HFF-Myc (cell line): ENCODE measurements around the gene GLI3.

Experiments used
- DNase-seq: peaks from one replicate; pipeline ENCODE4 v3.0.0-alpha.2; 2011; ENCODE audit warnings: low read depth; ENCODE audit errors: extremely low read depth
- H3K4me3 ChIP-seq: replicated peaks from 2 replicates; pipeline ENCODE4 v1.5.1; 2011; ENCODE audit warnings: low read depth, mild to moderate bottlenecking, control low read depth, low read length
- TF ChIP-seq, protein P1 (sequence below): IDR thresholded peaks from 2 replicates; pipeline ENCODE4 v1.5.1; 2012; ENCODE audit warnings: mild to moderate bottlenecking, low read depth, low read length, control low read depth; ENCODE audit errors: missing control alignments

The GLI3 gene

DNA sequence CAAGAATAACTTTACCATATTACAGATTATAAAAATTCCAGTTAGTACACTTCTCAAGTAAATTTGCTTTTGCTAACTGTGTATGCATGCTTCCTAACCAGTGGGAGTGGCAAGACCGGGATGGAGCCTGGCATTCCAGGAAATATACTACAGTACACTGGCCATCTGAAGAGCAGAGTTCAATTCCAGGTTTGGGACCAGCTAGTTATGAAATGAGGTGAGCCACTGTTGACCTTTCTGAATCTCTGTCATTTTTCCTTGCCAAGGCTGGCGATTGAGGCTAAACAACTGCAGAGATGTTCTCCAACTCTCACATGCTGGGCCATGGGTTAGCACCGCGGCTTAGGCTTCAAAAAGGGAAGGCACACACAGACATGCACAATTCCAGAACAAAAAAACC lies 258.2 kb downstream of the GLI3 start:
- H3K4me3 ChIP-seq = no peak overlapping the region
- TF ChIP-seq, protein P1, sequence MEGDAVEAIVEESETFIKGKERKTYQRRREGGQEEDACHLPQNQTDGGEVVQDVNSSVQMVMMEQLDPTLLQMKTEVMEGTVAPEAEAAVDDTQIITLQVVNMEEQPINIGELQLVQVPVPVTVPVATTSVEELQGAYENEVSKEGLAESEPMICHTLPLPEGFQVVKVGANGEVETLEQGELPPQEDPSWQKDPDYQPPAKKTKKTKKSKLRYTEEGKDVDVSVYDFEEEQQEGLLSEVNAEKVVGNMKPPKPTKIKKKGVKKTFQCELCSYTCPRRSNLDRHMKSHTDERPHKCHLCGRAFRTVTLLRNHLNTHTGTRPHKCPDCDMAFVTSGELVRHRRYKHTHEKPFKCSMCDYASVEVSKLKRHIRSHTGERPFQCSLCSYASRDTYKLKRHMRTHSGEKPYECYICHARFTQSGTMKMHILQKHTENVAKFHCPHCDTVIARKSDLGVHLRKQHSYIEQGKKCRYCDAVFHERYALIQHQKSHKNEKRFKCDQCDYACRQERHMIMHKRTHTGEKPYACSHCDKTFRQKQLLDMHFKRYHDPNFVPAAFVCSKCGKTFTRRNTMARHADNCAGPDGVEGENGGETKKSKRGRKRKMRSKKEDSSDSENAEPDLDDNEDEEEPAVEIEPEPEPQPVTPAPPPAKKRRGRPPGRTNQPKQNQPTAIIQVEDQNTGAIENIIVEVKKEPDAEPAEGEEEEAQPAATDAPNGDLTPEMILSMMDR = no peak
- DNase-seq = no peak

DNA sequence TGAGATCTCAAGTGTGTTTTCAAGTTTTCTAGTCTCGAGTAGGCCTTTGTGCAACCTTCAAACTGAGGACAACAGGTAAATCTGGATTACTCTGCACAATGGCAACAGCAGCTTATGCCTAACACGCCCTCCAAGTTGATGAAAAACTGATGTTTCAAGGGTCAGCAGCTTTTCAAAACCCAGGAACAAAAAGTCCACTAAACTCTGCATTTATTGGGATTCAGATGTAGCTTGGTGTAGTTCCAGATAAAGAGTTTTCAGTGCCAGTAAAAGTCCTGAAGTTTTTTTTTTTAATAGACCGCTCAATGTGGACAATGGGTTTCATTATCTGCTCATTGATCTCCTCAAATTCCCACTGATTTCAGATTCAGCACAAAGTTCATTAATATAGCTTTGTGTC lies 259.3 kb downstream of the GLI3 start:
- TF ChIP-seq, protein P1 = no peak
- no peak for DNase-seq
- no peak overlapping the region for H3K4me3 ChIP-seq

DNA sequence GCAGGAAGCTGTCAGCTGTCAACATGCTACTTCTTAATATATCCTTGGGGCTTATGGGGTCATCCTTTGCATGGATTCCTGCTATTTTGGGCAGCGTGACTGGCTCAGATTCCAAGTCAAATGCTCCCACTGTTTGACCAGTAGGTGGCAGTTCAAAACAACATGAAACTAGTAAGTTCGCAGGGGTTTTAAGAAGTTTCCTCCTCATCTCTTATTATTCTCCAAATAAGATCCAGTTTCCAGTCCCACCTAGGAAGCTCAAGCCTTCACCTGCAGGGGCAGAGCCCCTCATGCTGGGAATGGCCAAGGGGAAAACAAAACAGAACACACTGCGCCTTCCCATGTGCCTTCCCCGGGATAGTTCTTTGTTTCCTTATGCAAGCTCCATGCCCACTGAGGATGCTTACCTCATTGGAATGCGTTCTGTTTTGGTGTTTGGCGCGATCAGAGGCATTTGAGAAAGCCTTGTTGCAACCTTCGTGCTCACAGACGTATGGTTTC lies 259.8 kb downstream of the GLI3 start:
- TF ChIP-seq, protein P1 = peak; percentile 84
- no peak overlapping the region for H3K4me3 ChIP-seq
- DNase-seq = no peak

DNA sequence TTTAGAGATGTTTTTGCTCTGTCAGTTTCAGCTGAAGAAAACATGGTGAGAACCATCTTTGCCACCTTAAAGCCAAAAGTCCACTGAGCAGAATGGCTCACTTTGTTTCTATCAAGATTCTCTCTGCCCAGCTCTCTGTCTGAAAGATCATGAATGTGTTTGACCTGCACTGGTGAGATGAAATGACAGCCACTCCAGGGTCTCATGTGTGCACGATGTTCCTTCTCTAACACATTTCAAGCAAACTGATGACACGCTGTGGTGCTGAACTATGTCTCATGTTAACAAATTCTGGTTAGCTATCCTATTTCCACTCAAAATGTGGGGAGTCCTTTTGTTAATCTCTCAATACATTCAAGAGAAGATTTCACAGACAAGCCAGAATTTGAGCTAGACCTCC lies 260.6 kb downstream of the GLI3 start:
- TF ChIP-seq, protein P1 = no peak
- no peak overlapping the region for H3K4me3 ChIP-seq
- DNase-seq = no peak

DNA sequence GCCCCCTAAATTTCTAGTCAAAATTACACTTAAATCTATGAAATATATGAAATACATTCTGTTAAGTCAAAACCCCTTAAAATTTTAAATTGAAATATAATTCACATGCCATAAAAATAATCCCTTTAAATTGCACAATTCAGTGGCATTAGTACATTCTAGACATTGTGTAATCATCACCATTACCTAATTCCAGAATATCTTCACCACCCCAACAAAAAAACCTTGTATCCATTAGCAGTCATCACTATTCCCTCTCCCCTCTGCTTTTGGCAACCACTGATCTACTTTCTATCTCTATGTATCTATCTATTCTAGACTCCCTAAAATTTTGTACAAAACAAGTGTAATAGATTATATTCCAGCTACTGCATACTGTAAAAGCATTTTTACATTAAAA lies 261.2 kb downstream of the GLI3 start:
- H3K4me3 ChIP-seq = no peak overlapping the region
- TF ChIP-seq, protein P1 = no peak
- DNase-seq = no peak

DNA sequence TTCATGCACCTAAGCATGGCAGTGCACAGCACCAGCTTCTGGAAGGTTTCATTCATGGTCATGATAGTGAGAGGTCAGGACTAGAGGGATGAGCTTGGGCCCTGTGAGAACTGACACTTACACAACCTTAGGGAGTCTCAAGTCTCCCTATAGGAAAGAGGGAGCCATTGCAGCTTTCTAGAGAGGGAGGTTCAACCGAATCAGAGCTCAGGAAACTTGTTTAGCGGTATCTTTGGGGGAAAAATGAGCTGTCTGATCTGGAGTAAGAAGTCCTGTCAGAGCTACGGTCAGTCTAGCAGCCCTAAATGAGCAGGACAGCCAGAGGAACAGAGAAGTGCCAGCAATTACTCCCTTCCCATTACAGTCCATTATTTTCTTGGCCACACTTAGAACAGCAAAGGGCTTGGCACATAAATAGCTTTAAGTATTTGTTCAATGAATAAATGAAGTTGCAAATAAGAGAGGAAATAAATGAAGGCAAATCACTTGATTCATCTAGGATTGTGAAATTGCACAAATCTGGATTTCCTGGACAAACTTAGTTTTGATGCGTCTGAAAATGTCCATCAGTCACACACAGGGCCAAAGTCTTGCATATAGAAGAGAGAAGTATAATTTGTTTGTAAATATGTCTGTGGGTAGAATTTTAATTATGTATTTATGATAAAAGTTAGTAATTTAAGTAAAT lies 262.0 kb downstream of the GLI3 start:
- TF ChIP-seq, protein P1 = no peak
- no peak for DNase-seq
- no peak overlapping the region for H3K4me3 ChIP-seq
